Naive thymus-derived CD4-positive, alpha-beta T cell (primary cell): ENCODE results near the gene ATP8A2. TPM values are rescaled to one million over a fixed set of nuclear protein-coding genes. Genes with fewer than 3 reads are reported as not detected.

Experiments
- ATAC-seq: fragments of 150-1000 bp; cut with Tn5 transposase; 2 replicates; pipeline ENCODE4 v1.10.0; 2021; ENCODE audit warnings: mild to moderate bottlenecking, moderate library complexity
- CTCF ChIA-PET: fragments of 350-600 bp; sonication (Branson Sonifier 250); formaldehyde crosslinking; loops from one replicate; lab custom pipeline; 2021; ENCODE audit warnings: antibody characterized with exemption; lab: Charles Lee
- POLR2A ChIA-PET: fragments of 350-600 bp; sonication (Branson Sonifier 250); formaldehyde crosslinking; loops from one replicate; lab custom pipeline; 2021; ENCODE audit warnings: antibody characterized with exemption, inconsistent platforms; lab: Charles Lee
- DNase-seq, 9 donors: peaks; one replicate each; pipeline versions ENCODE4 v3.0.0 to v3.0.0-alpha.2; 2020 to 2022; ENCODE audit warnings: mixed read lengths in 1 of 9
- H3K27ac ChIP-seq: one replicate; pipeline ENCODE4 v1.7.0; 2013; ENCODE audit warnings: mild to moderate bottlenecking, low read depth, low read length, moderate library complexity
- H3K27me3 ChIP-seq, 2 donors: one replicate each; pipeline ENCODE4 v1.7.0; 2013; ENCODE audit warnings: low read length in 2 of 2, mild to moderate bottlenecking in 2 of 2, moderate library complexity in 2 of 2; ENCODE audit not compliant: control insufficient read depth in 2 of 2, insufficient read depth in 2 of 2
- H3K36me3 ChIP-seq, 3 experiments: 1 replicate in 2 of 3; 2 replicates in 1 of 3; pipeline ENCODE4 v1.7.0; 2013; ENCODE audit warnings: low read length in 3 of 3, mild to moderate bottlenecking in 3 of 3, moderate library complexity in 1 of 3; ENCODE audit not compliant: insufficient read depth in 3 of 3, control insufficient read depth in 2 of 3
- H3K4me1 ChIP-seq, 2 donors: one replicate each; pipeline ENCODE4 v1.7.0; 2013; ENCODE audit warnings: low read length in 2 of 2, mild to moderate bottlenecking in 2 of 2, moderate library complexity in 1 of 2; ENCODE audit not compliant: control insufficient read depth in 2 of 2, insufficient read depth in 2 of 2
- H3K4me3 ChIP-seq: 2 replicates; pipeline ENCODE4 v1.7.0; 2013; ENCODE audit warnings: mild to moderate bottlenecking, low read length
- H3K9me3 ChIP-seq, 3 experiments: 1 replicate in 2 of 3; 2 replicates in 1 of 3; pipeline ENCODE4 v1.7.0; 2013; ENCODE audit warnings: low read length in 3 of 3; ENCODE audit not compliant: control insufficient read depth in 2 of 3
- H3K27ac Mint-ChIP-seq, 9 donors: one replicate each; pipeline ENCODE4 v1.8.0; 2020 to 2022; ENCODE audit warnings: mixed read lengths in 9 of 9, mild to moderate bottlenecking in 8 of 9, moderate library complexity in 5 of 9, inconsistent platforms in 2 of 9
- H3K27me3 Mint-ChIP-seq, 5 donors: one replicate each; pipeline ENCODE4 v1.8.0; 2021 to 2022; ENCODE audit warnings: mixed read lengths in 5 of 5, mild to moderate bottlenecking in 1 of 5
- H3K36me3 Mint-ChIP-seq, 5 donors: one replicate each; pipeline ENCODE4 v1.8.0; 2020 to 2022; ENCODE audit warnings: mixed read lengths in 5 of 5, mild to moderate bottlenecking in 3 of 5, inconsistent platforms in 1 of 5
- H3K4me1 Mint-ChIP-seq, 7 donors: one replicate each; pipeline ENCODE4 v1.8.0; 2020 to 2022; ENCODE audit warnings: mixed read lengths in 7 of 7, mild to moderate bottlenecking in 3 of 7, inconsistent platforms in 1 of 7
- H3K4me3 Mint-ChIP-seq, 10 donors: one replicate each; pipeline ENCODE4 v1.8.0; 2020 to 2022; ENCODE audit warnings: mild to moderate bottlenecking in 10 of 10, mixed read lengths in 10 of 10, moderate library complexity in 6 of 10, inconsistent platforms in 2 of 10
- H3K9me3 Mint-ChIP-seq, 11 donors: one replicate each; pipeline ENCODE4 v1.8.0; 2020 to 2022; ENCODE audit warnings: mixed read lengths in 11 of 11, mild to moderate bottlenecking in 4 of 11, inconsistent platforms in 1 of 11, moderate library complexity in 1 of 11
- intact Hi-C, 2 donors: fragments of 100-400 bp; cut with micrococcal nuclease; formaldehyde crosslinking; loops; one replicate each; pipeline ENCODE4 v1.15.1; 2023
- polyA plus RNA-seq, 2 donors: library from polyadenylated mRNA; unstranded; fragments of 300-500 nt; fragmentation: Illumina TruSeq; gene quantifications; one replicate each; pipeline ENCODE4 v1.2.3, GENCODE V29; 2021
- total RNA-seq, 6 experiments: library from RNA in 5 of 6; stranded (reverse) in 5 of 6; gene quantifications; 1 replicate in 5 of 6; 2 replicates in 1 of 6; pipeline ENCODE4 v1.2.3 and lab custom pipeline; 2021 to 2026

Gene ATP8A2
- total and polyA plus RNA-seq, 7 experiments from 2014 or later: 0.56 to 2.4 (median 1.2) TPM

- Histone ChIP-seq H3K36me3 (no peaks in the 10 kb centered on the region), H3K27ac (no peak overlapping the region), H3K9me3 (no peaks in the 10 kb centered on the region), H3K27me3 (no peaks in the 10 kb centered on the region), H3K4me3 (no peak overlapping the region), H3K4me1 (peaks cover 0 to 41% of the 10 kb centered on the region in 2 donors)
- no peaks in the 10 kb centered on the region for H3K27me3 Mint-ChIP-seq
- POLR2A ChIA-PET: interaction anchor here (0.8 to 5.7 kb wide), 5 partner anchors 9 to 135 kb away, joined by 3 to 35 read pairs (median 4); no protein-coding TSS in a partner anchor
- peaks cover 24 to 89% (median 71%) of the 10 kb centered on the region in 7 donors for H3K4me1 Mint-ChIP-seq
- intact Hi-C loops: loop anchor here in 1 of 2 donors (1.0 kb wide), 1 partner anchor 7 kb away; no protein-coding TSS in a partner anchor
- H3K9me3 Mint-ChIP-seq: peaks cover 0 to 4% (median 0%) of the 10 kb centered on the region in 11 donors
- no peaks in the 10 kb centered on the region for H3K36me3 Mint-ChIP-seq
- CTCF ChIA-PET: interaction anchor here (0.7 to 1.8 kb wide), 4 partner anchors 53 to 578 kb away, joined by 3 to 6 read pairs (median 4); no protein-coding TSS in a partner anchor
- ATAC-seq (peak; percentile 81), DNase-seq (peak in 5 of 9 donors; percentile 20 to 58 (median 41))
- H3K4me3 Mint-ChIP-seq: peak overlapping the region; percentile 8 to 75 (median 56)
- peak overlapping the region; percentile 21 to 94 (median 70) for H3K27ac Mint-ChIP-seq
Observed at GRCh38 chr13:25882466-25883357, 510.9 kb downstream of the ATP8A2 start.

- ATAC-seq (no peak), DNase-seq (no peak)
- ChIA-PET POLR2A (interaction anchor here (0.7 to 5.7 kb wide), 2 partner anchors 16 to 29 kb away, joined by 3 to 35 read pairs; no protein-coding TSS in a partner anchor), CTCF (interaction anchor here (0.7 kb wide), 1 partner anchor 48 kb away, joined by 3 read pairs; no protein-coding TSS in a partner anchor)
- peak overlapping the region in 5 of 9 donors; percentile 10 to 81 (median 71) for H3K27ac Mint-ChIP-seq
- H3K4me1 ChIP-seq: peaks cover 0 to 48% of the 10 kb centered on the region in 2 donors
- no peak overlapping the region for H3K27ac ChIP-seq
- no peaks in the 10 kb centered on the region for H3K9me3 ChIP-seq
- H3K4me3 Mint-ChIP-seq: no peak overlapping the region
- H3K4me3 ChIP-seq: no peak overlapping the region
- intact Hi-C loops: no loop called here
- H3K27me3 ChIP-seq: no peaks in the 10 kb centered on the region
- H3K27me3 Mint-ChIP-seq: no peaks in the 10 kb centered on the region
- peaks cover 0 to 4% (median 0%) of the 10 kb centered on the region in 5 donors for H3K36me3 Mint-ChIP-seq
- H3K36me3 ChIP-seq: no peaks in the 10 kb centered on the region
- peaks cover 23 to 86% (median 69%) of the 10 kb centered on the region in 7 donors for H3K4me1 Mint-ChIP-seq
- H3K9me3 Mint-ChIP-seq: peaks cover 0 to 2% (median 0%) of the 10 kb centered on the region in 11 donors
Observed at GRCh38 chr13:25885418-25885817, 513.6 kb downstream of the ATP8A2 start.

GRCh38 chr13:25886438-25887214 lies 514.9 kb downstream of the ATP8A2 start:
- Histone ChIP-seq H3K4me1 (peaks cover 0 to 36% of the 10 kb centered on the region in 2 donors), H3K27ac (no peak overlapping the region), H3K27me3 (no peaks in the 10 kb centered on the region), H3K4me3 (no peak overlapping the region), H3K9me3 (no peaks in the 10 kb centered on the region), H3K36me3 (no peaks in the 10 kb centered on the region)
- DNase-seq: peak in 1 of 9 donors; percentile 49
- CTCF ChIA-PET: interaction anchor here (0.7 kb wide), 1 partner anchor 50 kb away, joined by 3 read pairs; no protein-coding TSS in a partner anchor
- intact Hi-C loops: loop anchor here in 1 of 2 donors (2.0 kb wide), 1 partner anchor 14 kb away; no protein-coding TSS in a partner anchor
- ATAC-seq: no peak
- Mint-ChIP-seq H3K27ac (peak overlapping the region in 7 of 9 donors; percentile 1 to 86 (median 68)), H3K4me1 (peaks cover 27 to 83% (median 63%) of the 10 kb centered on the region in 7 donors), H3K36me3 (peaks cover 0 to 4% (median 0%) of the 10 kb centered on the region in 5 donors), H3K9me3 (peaks cover 0 to 2% (median 0%) of the 10 kb centered on the region in 11 donors), H3K27me3 (no peaks in the 10 kb centered on the region), H3K4me3 (peak overlapping the region in 1 of 10 donors; percentile 12)
- POLR2A ChIA-PET: interaction anchor here (0.5 to 0.8 kb wide), 4 partner anchors 30 to 166 kb away, joined by 3 to 5 read pairs (median 3); partner anchors contain the start of gene SHISA2

DNA sequence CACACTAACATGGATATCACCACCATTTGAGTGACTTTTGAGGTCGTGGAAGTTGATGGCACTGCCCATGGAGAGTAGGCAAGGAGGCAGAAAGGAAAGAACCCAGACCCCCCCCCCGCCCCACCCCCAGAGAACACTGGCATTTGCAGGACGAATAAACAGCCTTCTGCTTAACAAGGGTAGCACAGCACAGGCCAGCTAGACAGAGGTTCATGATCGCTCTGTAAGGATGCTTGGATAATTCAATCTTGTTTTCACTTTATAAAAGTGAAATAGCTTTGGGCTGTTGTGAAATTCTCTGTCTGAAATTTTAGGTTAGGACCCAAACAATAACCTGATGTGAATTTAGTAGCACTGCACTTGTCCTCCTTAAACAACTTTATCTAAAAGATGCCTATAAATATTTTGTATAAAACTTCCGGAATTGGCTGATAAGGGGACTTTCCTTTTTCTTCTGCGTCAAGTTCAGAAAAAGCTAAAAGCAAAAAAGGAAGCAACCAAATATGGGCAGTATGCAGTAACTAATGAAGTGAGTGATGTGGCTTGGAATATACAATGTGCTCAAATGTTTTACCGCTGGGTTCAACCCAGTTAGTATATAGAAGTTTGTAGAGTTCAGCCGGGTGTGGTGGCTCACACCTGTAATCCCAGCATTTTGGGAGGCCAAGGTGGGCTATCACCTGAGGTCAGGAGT lies 516.3 kb downstream of the ATP8A2 start:
- CTCF ChIA-PET: no interaction called here
- Histone ChIP-seq H3K27me3 (no peaks in the 10 kb centered on the region), H3K9me3 (no peaks in the 10 kb centered on the region), H3K4me3 (no peak overlapping the region), H3K27ac (peak overlapping the region; percentile 60), H3K36me3 (no peaks in the 10 kb centered on the region), H3K4me1 (peaks cover 0 to 21% of the 10 kb centered on the region in 2 donors)
- Mint-ChIP-seq H3K27ac (peak overlapping the region; percentile 51 to 95 (median 89)), H3K27me3 (no peaks in the 10 kb centered on the region), H3K4me1 (peaks cover 19 to 74% (median 48%) of the 10 kb centered on the region in 7 donors), H3K9me3 (peaks cover 0 to 2% (median 0%) of the 10 kb centered on the region in 11 donors), H3K4me3 (peak overlapping the region in 8 of 10 donors; percentile 41 to 75 (median 57)), H3K36me3 (peaks cover 0 to 4% (median 0%) of the 10 kb centered on the region in 5 donors)
- POLR2A ChIA-PET: interaction anchor here (0.8 to 4.0 kb wide), 8 partner anchors 9 to 42 kb away, joined by 3 to 15 read pairs (median 3); no protein-coding TSS in a partner anchor
- peak; percentile 90 for ATAC-seq
- intact Hi-C loops: loop anchor here (1.0 to 2.0 kb wide), 5 partner anchors 13 to 41 kb away; no protein-coding TSS in a partner anchor
- peak in 6 of 9 donors; percentile 51 to 74 (median 60) for DNase-seq

- Mint-ChIP-seq H3K9me3 (peaks cover 0 to 7% (median 0%) of the 10 kb centered on the region in 11 donors), H3K4me1 (peaks cover 10 to 50% (median 28%) of the 10 kb centered on the region in 7 donors), H3K4me3 (peak overlapping the region in 3 of 10 donors; percentile 16 to 36 (median 30)), H3K27me3 (peaks cover 0 to 2% (median 0%) of the 10 kb centered on the region in 5 donors), H3K27ac (peak overlapping the region in 6 of 9 donors; percentile 16 to 83 (median 57)), H3K36me3 (peaks cover 0 to 8% (median 0%) of the 10 kb centered on the region in 5 donors)
- Histone ChIP-seq H3K27ac (no peak overlapping the region), H3K4me1 (peaks cover 0 to 11% of the 10 kb centered on the region in 2 donors), H3K4me3 (no peak overlapping the region), H3K36me3 (no peaks in the 10 kb centered on the region), H3K27me3 (no peaks in the 10 kb centered on the region), H3K9me3 (no peaks in the 10 kb centered on the region)
- ATAC-seq (no peak), DNase-seq (no peak)
- POLR2A ChIA-PET: interaction anchor here (1.0 to 4.0 kb wide), 2 partner anchors 9 to 41 kb away, joined by 3 to 15 read pairs; no protein-coding TSS in a partner anchor
- intact Hi-C loops: no loop called here
- CTCF ChIA-PET: interaction anchor here (0.8 kb wide), 1 partner anchor 9 kb away, joined by 3 read pairs; no protein-coding TSS in a partner anchor
Observed at GRCh38 chr13:25890671-25891212, 519.0 kb downstream of the ATP8A2 start.
